ENCODE measurements around the gene KLHL29.
"Not testable (repeated sequence)": the region's sequence is repeated elsewhere in the genome, so short reads cannot be mapped to it uniquely, and the experiment has no call there.

The KLHL29 gene

DNA sequence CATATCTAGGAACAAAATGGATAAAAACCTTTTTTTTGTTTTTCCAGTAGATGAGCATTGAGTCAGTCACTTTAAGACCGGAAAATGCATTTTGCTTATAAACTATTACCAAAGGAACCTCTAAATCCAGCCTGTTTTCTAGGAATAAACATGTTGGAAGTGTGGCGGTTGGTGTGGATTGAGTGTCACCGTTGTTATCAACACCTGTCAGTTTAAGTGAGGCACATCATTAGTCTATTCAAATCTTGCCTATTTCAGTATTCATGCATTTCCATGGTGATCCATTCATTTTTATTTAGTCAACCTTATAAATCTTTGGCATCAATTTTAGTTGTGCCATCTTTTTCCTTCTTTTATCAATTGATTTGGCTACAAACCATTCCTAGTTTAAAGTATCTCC is 3.3 kb downstream of the KLHL29 start:
- Histone ChIP-seq H3K4me3 (replicated peaks; ENCODE audit: insufficient read depth, low read length) (no peak overlapping the region), H3K27me3 (ENCODE audit: insufficient read depth, poor library complexity, severe bottlenecking) (peaks cover 50% of the 10 kb centered on the region), H3K27ac (replicated peaks) (no peak overlapping the region)
- TF ChIP-seq SPI1 (IDR thresholded peaks at IDR 0.05; ENCODE audit: borderline replicate concordance, low read depth) (no peak), POLR2AphosphoS5 (IDR thresholded peaks at IDR 0.05; ENCODE audit: low read depth) (no peak), GABPA (IDR thresholded peaks at IDR 0.05; ENCODE audit: low read depth) (no peak)
- TF ChIP-seq, protein P1, sequence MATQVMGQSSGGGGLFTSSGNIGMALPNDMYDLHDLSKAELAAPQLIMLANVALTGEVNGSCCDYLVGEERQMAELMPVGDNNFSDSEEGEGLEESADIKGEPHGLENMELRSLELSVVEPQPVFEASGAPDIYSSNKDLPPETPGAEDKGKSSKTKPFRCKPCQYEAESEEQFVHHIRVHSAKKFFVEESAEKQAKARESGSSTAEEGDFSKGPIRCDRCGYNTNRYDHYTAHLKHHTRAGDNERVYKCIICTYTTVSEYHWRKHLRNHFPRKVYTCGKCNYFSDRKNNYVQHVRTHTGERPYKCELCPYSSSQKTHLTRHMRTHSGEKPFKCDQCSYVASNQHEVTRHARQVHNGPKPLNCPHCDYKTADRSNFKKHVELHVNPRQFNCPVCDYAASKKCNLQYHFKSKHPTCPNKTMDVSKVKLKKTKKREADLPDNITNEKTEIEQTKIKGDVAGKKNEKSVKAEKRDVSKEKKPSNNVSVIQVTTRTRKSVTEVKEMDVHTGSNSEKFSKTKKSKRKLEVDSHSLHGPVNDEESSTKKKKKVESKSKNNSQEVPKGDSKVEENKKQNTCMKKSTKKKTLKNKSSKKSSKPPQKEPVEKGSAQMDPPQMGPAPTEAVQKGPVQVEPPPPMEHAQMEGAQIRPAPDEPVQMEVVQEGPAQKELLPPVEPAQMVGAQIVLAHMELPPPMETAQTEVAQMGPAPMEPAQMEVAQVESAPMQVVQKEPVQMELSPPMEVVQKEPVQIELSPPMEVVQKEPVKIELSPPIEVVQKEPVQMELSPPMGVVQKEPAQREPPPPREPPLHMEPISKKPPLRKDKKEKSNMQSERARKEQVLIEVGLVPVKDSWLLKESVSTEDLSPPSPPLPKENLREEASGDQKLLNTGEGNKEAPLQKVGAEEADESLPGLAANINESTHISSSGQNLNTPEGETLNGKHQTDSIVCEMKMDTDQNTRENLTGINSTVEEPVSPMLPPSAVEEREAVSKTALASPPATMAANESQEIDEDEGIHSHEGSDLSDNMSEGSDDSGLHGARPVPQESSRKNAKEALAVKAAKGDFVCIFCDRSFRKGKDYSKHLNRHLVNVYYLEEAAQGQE (IDR thresholded peaks at IDR 0.05; ENCODE audit: insufficient replicate concordance, low read depth): no peak
- TF ChIP-seq, protein P2, sequence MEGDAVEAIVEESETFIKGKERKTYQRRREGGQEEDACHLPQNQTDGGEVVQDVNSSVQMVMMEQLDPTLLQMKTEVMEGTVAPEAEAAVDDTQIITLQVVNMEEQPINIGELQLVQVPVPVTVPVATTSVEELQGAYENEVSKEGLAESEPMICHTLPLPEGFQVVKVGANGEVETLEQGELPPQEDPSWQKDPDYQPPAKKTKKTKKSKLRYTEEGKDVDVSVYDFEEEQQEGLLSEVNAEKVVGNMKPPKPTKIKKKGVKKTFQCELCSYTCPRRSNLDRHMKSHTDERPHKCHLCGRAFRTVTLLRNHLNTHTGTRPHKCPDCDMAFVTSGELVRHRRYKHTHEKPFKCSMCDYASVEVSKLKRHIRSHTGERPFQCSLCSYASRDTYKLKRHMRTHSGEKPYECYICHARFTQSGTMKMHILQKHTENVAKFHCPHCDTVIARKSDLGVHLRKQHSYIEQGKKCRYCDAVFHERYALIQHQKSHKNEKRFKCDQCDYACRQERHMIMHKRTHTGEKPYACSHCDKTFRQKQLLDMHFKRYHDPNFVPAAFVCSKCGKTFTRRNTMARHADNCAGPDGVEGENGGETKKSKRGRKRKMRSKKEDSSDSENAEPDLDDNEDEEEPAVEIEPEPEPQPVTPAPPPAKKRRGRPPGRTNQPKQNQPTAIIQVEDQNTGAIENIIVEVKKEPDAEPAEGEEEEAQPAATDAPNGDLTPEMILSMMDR (IDR thresholded peaks at IDR 0.05; ENCODE audit: insufficient read depth, low read length): no peak
- no peak for DNase-seq (ENCODE audit: low read depth in 1 of 2, low spot score in 1 of 2)

DNA sequence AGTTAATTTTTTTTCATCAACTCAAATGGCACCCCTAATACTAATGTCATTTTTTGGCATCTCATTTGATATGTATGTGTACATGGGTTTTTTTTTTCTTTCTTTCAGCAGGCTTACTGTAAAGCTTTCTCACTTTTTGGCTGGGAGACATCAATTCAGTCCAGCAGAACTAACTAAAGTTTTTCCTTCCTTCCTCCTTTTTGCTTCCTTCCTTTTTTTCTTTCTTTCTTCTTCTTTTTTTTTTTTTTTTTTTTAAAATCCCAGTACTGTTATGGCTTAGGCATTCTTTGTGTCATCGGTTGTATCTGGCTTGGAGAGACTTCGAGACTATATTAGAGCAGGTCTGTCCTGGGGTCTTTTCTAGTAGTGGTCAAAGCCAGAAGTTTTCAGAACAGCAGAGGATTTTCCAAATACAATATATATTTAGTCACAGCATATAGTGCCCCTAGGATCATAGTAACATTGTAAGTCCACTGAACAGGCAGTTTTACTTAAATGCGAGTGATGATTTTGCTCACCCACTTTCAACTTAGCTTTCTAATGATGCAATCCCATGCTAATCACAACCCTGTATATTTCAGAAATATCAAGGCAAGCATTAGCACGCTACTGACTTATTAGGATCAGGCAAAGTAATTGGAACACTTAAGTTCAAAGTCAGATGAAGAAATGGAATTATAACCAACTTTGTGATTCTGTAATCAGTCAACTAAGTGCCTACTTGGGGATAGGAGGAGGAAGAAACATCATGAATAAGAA is 4.0 kb downstream of the KLHL29 start:
- DNase-seq (ENCODE audit: low read depth in 1 of 2, low spot score in 1 of 2): no peak
- Histone ChIP-seq H3K27ac (replicated peaks) (no peak overlapping the region), H3K27me3 (ENCODE audit: insufficient read depth, poor library complexity, severe bottlenecking) (peaks cover 46% of the 10 kb centered on the region), H3K4me3 (replicated peaks; ENCODE audit: insufficient read depth, low read length) (no peak overlapping the region)
- no peak for TF ChIP-seq SPI1 (IDR thresholded peaks at IDR 0.05; ENCODE audit: borderline replicate concordance, low read depth)
- TF ChIP-seq, protein P2 (IDR thresholded peaks at IDR 0.05; ENCODE audit: insufficient read depth, low read length): no peak
- no peak for TF ChIP-seq POLR2AphosphoS5 (IDR thresholded peaks at IDR 0.05; ENCODE audit: low read depth)
- TF ChIP-seq GABPA (IDR thresholded peaks at IDR 0.05; ENCODE audit: low read depth): no peak
- TF ChIP-seq, protein P1 (IDR thresholded peaks at IDR 0.05; ENCODE audit: insufficient replicate concordance, low read depth): no peak

DNA sequence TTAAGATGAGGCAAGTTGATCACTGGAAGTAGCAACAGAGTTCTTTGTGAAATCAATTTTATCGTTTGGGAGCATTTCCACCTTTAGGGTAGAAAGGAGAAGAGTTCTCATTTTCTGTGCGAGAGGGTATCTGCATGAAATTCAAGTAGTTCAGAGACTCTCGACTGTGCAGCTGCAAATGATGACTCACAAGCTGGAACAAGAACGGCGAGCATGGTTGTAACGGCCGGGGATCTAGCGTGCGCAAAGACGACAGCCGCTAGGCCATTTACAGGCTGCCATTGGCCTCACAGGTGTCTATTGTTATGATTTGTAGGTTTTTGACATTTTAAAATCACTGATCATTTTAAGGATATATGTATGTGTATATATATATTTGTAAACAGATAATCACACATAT is 5.2 kb downstream of the KLHL29 start:
- Histone ChIP-seq H3K4me3 (replicated peaks; ENCODE audit: insufficient read depth, low read length) (no peak overlapping the region), H3K27me3 (ENCODE audit: insufficient read depth, poor library complexity, severe bottlenecking) (peaks cover 42% of the 10 kb centered on the region)
- TF ChIP-seq, protein P2 (IDR thresholded peaks at IDR 0.05; ENCODE audit: insufficient read depth, low read length): no peak
- TF ChIP-seq SPI1 (IDR thresholded peaks at IDR 0.05; ENCODE audit: borderline replicate concordance, low read depth) (no peak), GABPA (IDR thresholded peaks at IDR 0.05; ENCODE audit: low read depth) (no peak), POLR2AphosphoS5 (IDR thresholded peaks at IDR 0.05; ENCODE audit: low read depth) (no peak)
- TF ChIP-seq, protein P1 (IDR thresholded peaks at IDR 0.05; ENCODE audit: insufficient replicate concordance, low read depth): no peak

DNA sequence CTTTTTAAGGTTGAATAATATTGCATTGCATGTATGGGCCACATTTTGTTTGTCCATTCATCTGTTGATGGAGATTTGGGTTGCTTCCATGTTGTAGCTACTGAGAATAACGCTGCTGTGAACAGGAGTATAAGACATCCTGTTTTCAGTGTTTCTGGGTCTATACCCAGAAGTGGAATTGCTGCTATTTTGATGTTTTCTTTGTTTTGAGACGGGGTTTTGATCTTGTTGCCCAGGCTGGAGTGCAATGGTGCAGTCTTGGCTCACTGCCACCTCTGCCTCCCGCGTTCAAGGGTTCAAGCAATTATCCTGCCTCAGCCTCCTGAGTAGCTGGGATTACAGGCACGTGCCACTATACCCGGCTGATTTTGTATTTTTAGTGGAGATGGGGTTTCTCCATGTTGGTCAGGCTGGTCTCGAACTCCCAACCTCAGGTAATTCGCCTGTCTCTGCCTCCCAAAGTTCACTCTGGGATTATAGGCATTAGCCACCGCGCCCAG is 6.3 kb downstream of the KLHL29 start:
- H3K27ac ChIP-seq (replicated peaks); DNase-seq (ENCODE audit: low read depth in 1 of 2, low spot score in 1 of 2); H3K4me3 ChIP-seq (replicated peaks; ENCODE audit: insufficient read depth, low read length): not testable (repeated sequence)
- peaks cover 39% of the 10 kb centered on the region for H3K27me3 ChIP-seq (ENCODE audit: insufficient read depth, poor library complexity, severe bottlenecking)

More for the DNA sequence above, 5.2 kb downstream of the KLHL29 start:
- no peak for DNase-seq (ENCODE audit: low read depth in 1 of 2, low spot score in 1 of 2)
- H3K27ac ChIP-seq (replicated peaks): no peak overlapping the region

Data from HL-60 (cell line).